HEK293 (cell line): ENCODE measurements around the gene RTL9.

ENCODE experiments used
- CTCF ChIA-PET: fragments of 350-600 bp; formaldehyde crosslinking; extraction: SDS; loops from one replicate; lab custom pipeline; 2021; ENCODE audit warnings: antibody characterized with exemption; lab: Yijun Ruan, JAX
- POLR2A ChIA-PET: fragments of 300-600 bp; formaldehyde crosslinking; extraction: SDS; loops from one replicate; lab custom pipeline; 2020; ENCODE audit warnings: antibody characterized with exemption, inconsistent platforms; lab: Yijun Ruan, JAX
- H3K27ac ChIP-seq: fragments of 200-500 bp; sonication (Bioruptor generic); 2 replicates; pipeline ENCODE4 v1.5.1; 2014; ENCODE audit warnings: low read depth, low read length, control low read depth, inconsistent platforms; ENCODE audit errors: extremely low read depth
- H3K36me3 ChIP-seq, 2 experiments: fragments of 200-500 bp in 1 of 2; sonication (Bioruptor generic) in 1 of 2; 1 replicate in 1 of 2; 2 replicates in 1 of 2; pipeline ENCODE4 v1.5.1; 2014 to 2017; ENCODE audit warnings: inconsistent platforms in 2 of 2, low read length in 2 of 2; ENCODE audit not compliant: control insufficient read depth in 2 of 2, insufficient read depth in 1 of 2
- H3K4me1 ChIP-seq: fragments of 200-500 bp; sonication (Bioruptor generic); 2 replicates; pipeline ENCODE4 v1.5.1; 2014; ENCODE audit warnings: mild to moderate bottlenecking, low read length, inconsistent platforms; ENCODE audit not compliant: control insufficient read depth, insufficient read depth
- H3K4me3 ChIP-seq: 2 replicates; pipeline ENCODE4 v1.5.1; 2011; ENCODE audit warnings: low read depth, mild to moderate bottlenecking, control low read depth, low read length, moderate library complexity
- H3K9me3 ChIP-seq: fragments of 200-500 bp; sonication (Bioruptor generic); 2 replicates; pipeline ENCODE4 v1.5.1; 2014; ENCODE audit warnings: low read depth, low read length, inconsistent platforms; ENCODE audit not compliant: control insufficient read depth, insufficient read depth
- KLF1 ChIP-seq: fragments of 450-650 bp; formaldehyde crosslinking; IDR thresholded peaks from 2 replicates; pipeline ENCODE4 v1.5.1; 2016; ENCODE audit warnings: missing biosample characterization, missing genetic modification characterization
- PATZ1 ChIP-seq: fragments of 450-650 bp; formaldehyde crosslinking; IDR thresholded peaks from 2 replicates; pipeline ENCODE4 v1.5.1; 2016; ENCODE audit warnings: missing biosample characterization, missing genetic modification characterization
- PBX3 ChIP-seq: sonication (generic); formaldehyde crosslinking; IDR thresholded peaks from 2 replicates; pipeline ENCODE4 v1.8.1; 2022; ENCODE audit warnings: mild to moderate bottlenecking, moderate library complexity, missing genetic modification reagents
- PRDM2 ChIP-seq: fragments of 450-650 bp; formaldehyde crosslinking; IDR thresholded peaks from 2 replicates; pipeline ENCODE4 v1.5.1; 2016; ENCODE audit warnings: missing biosample characterization, missing genetic modification characterization, borderline replicate concordance
- SCRT2 ChIP-seq: fragments of 450-650 bp; formaldehyde crosslinking; IDR thresholded peaks from 2 replicates; pipeline ENCODE4 v1.5.1; 2016; ENCODE audit warnings: missing biosample characterization, missing genetic modification characterization
- SP3 ChIP-seq: fragments of 450-650 bp; formaldehyde crosslinking; IDR thresholded peaks from 2 replicates; pipeline ENCODE4 v1.5.1; 2016; ENCODE audit warnings: missing biosample characterization, missing genetic modification characterization
- ZBTB44 ChIP-seq: fragments of 450-650 bp; IDR thresholded peaks from 2 replicates; pipeline ENCODE4 v1.5.1; 2018; ENCODE audit warnings: missing biosample characterization, mild to moderate bottlenecking, missing genetic modification characterization
- ZBTB48 ChIP-seq: fragments of 450-650 bp; formaldehyde crosslinking; IDR thresholded peaks from 2 replicates; pipeline ENCODE4 v1.5.1; 2016; ENCODE audit warnings: missing biosample characterization, missing genetic modification characterization
- ZFHX2 ChIP-seq: fragments of 450-650 bp; formaldehyde crosslinking; conservative IDR thresholded peaks from 2 replicates; pipeline ENCODE4 v1.5.1; 2016; ENCODE audit warnings: missing biosample characterization, missing genetic modification characterization
- ZFP37 ChIP-seq: fragments of 450-650 bp; formaldehyde crosslinking; IDR thresholded peaks from 2 replicates; pipeline ENCODE4 v1.5.1; 2016; ENCODE audit warnings: missing biosample characterization, missing genetic modification characterization
- ZFP69B ChIP-seq: fragments of 450-650 bp; formaldehyde crosslinking; IDR thresholded peaks from 2 replicates; pipeline ENCODE4 v1.5.1; 2016; ENCODE audit warnings: missing biosample characterization, missing genetic modification characterization
- ZNF24 ChIP-seq: fragments of 450-650 bp; formaldehyde crosslinking; IDR thresholded peaks from 2 replicates; pipeline ENCODE4 v1.5.1; 2016; ENCODE audit warnings: missing biosample characterization, missing genetic modification characterization
- ZNF362 ChIP-seq: fragments of 450-650 bp; formaldehyde crosslinking; IDR thresholded peaks from 2 replicates; pipeline ENCODE4 v1.5.1; 2016; ENCODE audit warnings: missing biosample characterization, missing genetic modification characterization
- ZNF404 ChIP-seq: fragments of 450-650 bp; formaldehyde crosslinking; IDR thresholded peaks from 2 replicates; pipeline ENCODE4 v1.5.1; 2017; ENCODE audit warnings: missing biosample characterization, missing genetic modification characterization
- ZNF501 ChIP-seq: fragments of 450-650 bp; formaldehyde crosslinking; IDR thresholded peaks from 2 replicates; pipeline ENCODE4 v1.5.1; 2016; ENCODE audit warnings: missing biosample characterization, missing genetic modification characterization
- ZNF677 ChIP-seq: fragments of 450-650 bp; IDR thresholded peaks from 2 replicates; pipeline ENCODE4 v1.5.0; 2018; ENCODE audit warnings: missing biosample characterization, mild to moderate bottlenecking, missing genetic modification characterization, moderate library complexity
- ZNF777 ChIP-seq: fragments of 450-650 bp; formaldehyde crosslinking; IDR thresholded peaks from 2 replicates; pipeline ENCODE4 v1.5.1; 2017; ENCODE audit warnings: missing biosample characterization, missing genetic modification characterization, borderline replicate concordance
- ZXDB ChIP-seq: fragments of 450-650 bp; formaldehyde crosslinking; IDR thresholded peaks from 2 replicates; pipeline ENCODE4 v1.5.1; 2016; ENCODE audit warnings: missing biosample characterization, missing genetic modification characterization
- TF ChIP-seq, protein P1 (sequence below): fragments of 450-650 bp; formaldehyde crosslinking; IDR thresholded peaks from 2 replicates; pipeline ENCODE4 v1.5.1; 2016; ENCODE audit warnings: missing biosample characterization, missing genetic modification characterization

Gene RTL9

GRCh38 chrX:110358548-110358947 lies at the start of gene RTL9:
TSS of gene RTL9 (plus strand) at chrX:110358848. CDS start at chrX:110450618, 91,770 bp downstream.
- ChIA-PET POLR2A (no interaction called here), CTCF (interaction anchor here (1.1 kb wide), 1 partner anchor 50 kb away, joined by 3 read pairs; no protein-coding TSS in a partner anchor)
- Histone ChIP-seq H3K27ac (no peak within 1 kb of the TSS), H3K36me3 (no peaks in the 10 kb centered on the region), H3K4me3 (no peak within 1 kb of the TSS), H3K9me3 (no peaks in the 10 kb centered on the region), H3K4me1 (no peaks in the 10 kb centered on the region)
- TF ChIP-seq ZBTB44 (tag by site-specific recombination) = no peak
- TF ChIP-seq ZXDB (tag by site-specific recombination) = no peak
- TF ChIP-seq PRDM2 = no peak
- TF ChIP-seq ZNF501 (tag by site-specific recombination) = no peak
- TF ChIP-seq ZNF362 = no peak
- no peak for TF ChIP-seq ZNF777
- no peak for TF ChIP-seq ZNF24 (tag by site-specific recombination)
- TF ChIP-seq, protein P1, sequence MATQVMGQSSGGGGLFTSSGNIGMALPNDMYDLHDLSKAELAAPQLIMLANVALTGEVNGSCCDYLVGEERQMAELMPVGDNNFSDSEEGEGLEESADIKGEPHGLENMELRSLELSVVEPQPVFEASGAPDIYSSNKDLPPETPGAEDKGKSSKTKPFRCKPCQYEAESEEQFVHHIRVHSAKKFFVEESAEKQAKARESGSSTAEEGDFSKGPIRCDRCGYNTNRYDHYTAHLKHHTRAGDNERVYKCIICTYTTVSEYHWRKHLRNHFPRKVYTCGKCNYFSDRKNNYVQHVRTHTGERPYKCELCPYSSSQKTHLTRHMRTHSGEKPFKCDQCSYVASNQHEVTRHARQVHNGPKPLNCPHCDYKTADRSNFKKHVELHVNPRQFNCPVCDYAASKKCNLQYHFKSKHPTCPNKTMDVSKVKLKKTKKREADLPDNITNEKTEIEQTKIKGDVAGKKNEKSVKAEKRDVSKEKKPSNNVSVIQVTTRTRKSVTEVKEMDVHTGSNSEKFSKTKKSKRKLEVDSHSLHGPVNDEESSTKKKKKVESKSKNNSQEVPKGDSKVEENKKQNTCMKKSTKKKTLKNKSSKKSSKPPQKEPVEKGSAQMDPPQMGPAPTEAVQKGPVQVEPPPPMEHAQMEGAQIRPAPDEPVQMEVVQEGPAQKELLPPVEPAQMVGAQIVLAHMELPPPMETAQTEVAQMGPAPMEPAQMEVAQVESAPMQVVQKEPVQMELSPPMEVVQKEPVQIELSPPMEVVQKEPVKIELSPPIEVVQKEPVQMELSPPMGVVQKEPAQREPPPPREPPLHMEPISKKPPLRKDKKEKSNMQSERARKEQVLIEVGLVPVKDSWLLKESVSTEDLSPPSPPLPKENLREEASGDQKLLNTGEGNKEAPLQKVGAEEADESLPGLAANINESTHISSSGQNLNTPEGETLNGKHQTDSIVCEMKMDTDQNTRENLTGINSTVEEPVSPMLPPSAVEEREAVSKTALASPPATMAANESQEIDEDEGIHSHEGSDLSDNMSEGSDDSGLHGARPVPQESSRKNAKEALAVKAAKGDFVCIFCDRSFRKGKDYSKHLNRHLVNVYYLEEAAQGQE (tag by site-specific recombination) = no peak
- TF ChIP-seq SCRT2 (tag by site-specific recombination) = no peak
- no peak for TF ChIP-seq ZFHX2
- no peak for TF ChIP-seq KLF1
- no peak for TF ChIP-seq ZFP69B
- no peak for TF ChIP-seq ZNF677 (tag by site-specific recombination)
- TF ChIP-seq ZBTB48 = no peak
- TF ChIP-seq SP3 (tag by site-specific recombination) = no peak
- no peak for TF ChIP-seq ZFP37 (tag by site-specific recombination)
- TF ChIP-seq PATZ1 = no peak
- TF ChIP-seq ZNF404 (tag by site-specific recombination) = no peak
- TF ChIP-seq PBX3 (CRISPR knock-in tag) = no peak
